8988T (cell line): ENCODE results near the gene KCNJ12.
"Not testable (repeated sequence)": the region's sequence is repeated elsewhere in the genome, so short reads cannot be mapped to it uniquely, and the experiment has no call there.

ENCODE experiments used
- DNase-seq: peaks from one replicate; pipeline ENCODE4 v3.0.0; 2011

KCNJ12 gene

GRCh38 chr17:21389394-21389793 lies 13.2 kb downstream of the KCNJ12 start:
- no peak for DNase-seq

- no peak for DNase-seq
Measured at GRCh38 chr17:21390294-21390693, 14.1 kb downstream of the KCNJ12 start.

- no peak for DNase-seq
Measured at GRCh38 chr17:21392266-21392665, 16.1 kb downstream of the KCNJ12 start.

GRCh38 chr17:21394265-21394664 lies 18.1 kb downstream of the KCNJ12 start:
- no peak for DNase-seq

GRCh38 chr17:21395764-21396163 lies 19.6 kb downstream of the KCNJ12 start:
- DNase-seq = no peak

GRCh38 chr17:21396237-21396636 lies 20.1 kb downstream of the KCNJ12 start:
- DNase-seq = no peak

GRCh38 chr17:21397341-21398190 lies 21.4 kb downstream of the KCNJ12 start:
- no peak for DNase-seq

GRCh38 chr17:21399474-21400186 lies 23.5 kb downstream of the KCNJ12 start:
- DNase-seq = no peak

- DNase-seq = not testable (repeated sequence)
Measured at GRCh38 chr17:21400187-21400569, 24.0 kb downstream of the KCNJ12 start.

GRCh38 chr17:21400816-21401593 lies 24.8 kb downstream of the KCNJ12 start:
- DNase-seq = no peak

GRCh38 chr17:21402166-21402571 lies 26.0 kb downstream of the KCNJ12 start:
- DNase-seq = not testable (repeated sequence)

GRCh38 chr17:21402926-21403325 lies 26.8 kb downstream of the KCNJ12 start:
- DNase-seq = not testable (repeated sequence)

- DNase-seq = not testable (repeated sequence)
Measured at GRCh38 chr17:21404106-21404505, 27.9 kb downstream of the KCNJ12 start.

GRCh38 chr17:21404539-21404938 lies 28.4 kb downstream of the KCNJ12 start:
- not testable (repeated sequence) for DNase-seq

- not testable (repeated sequence) for DNase-seq
Measured at GRCh38 chr17:21404956-21405731, 29.0 kb downstream of the KCNJ12 start.

- not testable (repeated sequence) for DNase-seq
Measured at GRCh38 chr17:21405904-21406400, 29.8 kb downstream of the KCNJ12 start.

- DNase-seq = not testable (repeated sequence)
Measured at GRCh38 chr17:21406616-21407404, 30.7 kb downstream of the KCNJ12 start.

GRCh38 chr17:21407752-21408151 lies 31.6 kb downstream of the KCNJ12 start:
- not testable (repeated sequence) for DNase-seq

GRCh38 chr17:21408224-21408623 lies 32.1 kb downstream of the KCNJ12 start:
- DNase-seq = not testable (repeated sequence)

- DNase-seq = not testable (repeated sequence)
Measured at GRCh38 chr17:21408766-21409300, 32.7 kb downstream of the KCNJ12 start.

GRCh38 chr17:21409388-21409787 lies 33.2 kb downstream of the KCNJ12 start:
- not testable (repeated sequence) for DNase-seq
